ENCODE data around the gene ELAVL4. TPM values are rescaled to one million over a fixed set of nuclear protein-coding genes. Genes with fewer than 3 reads are reported as not detected.

The ELAVL4 gene
- total RNA-seq, 1 experiment from 2014 or later = not detected

DNA sequence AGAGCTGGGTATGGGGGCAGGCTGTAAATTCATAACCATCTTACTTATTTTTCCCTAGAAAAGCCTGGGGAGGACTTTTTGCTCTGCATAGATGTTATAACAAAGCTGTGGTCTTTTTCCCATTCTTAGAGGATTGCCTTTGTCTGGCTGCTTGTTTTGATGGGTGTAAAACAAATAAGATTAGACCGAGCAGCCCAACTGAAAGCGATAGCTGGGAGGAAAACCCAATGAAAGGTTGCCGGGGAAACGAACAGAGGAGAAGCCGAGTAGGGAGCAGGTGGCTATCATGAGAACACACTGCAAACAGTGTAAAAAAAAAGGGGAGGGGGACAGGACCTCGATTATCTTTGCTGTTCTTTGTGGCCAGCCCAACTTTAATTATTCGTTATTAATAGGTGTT is 1.9 kb downstream of the ELAVL4 start:
- ChIA-PET RAD21 (ENCODE audit: low non-redundant PET in 1 of 2, low total read pairs in 2 of 2, uncharacterized antibody in 2 of 2, unreplicated experiment in 2 of 2) (no interaction called here), CTCF (no interaction called here), POLR2A (no interaction called here)
- Histone ChIP-seq H3K4me1 (ENCODE audit: control insufficient read depth in 1 of 2, insufficient read depth in 2 of 2, low read length in 2 of 2) (no peaks in the 10 kb centered on the region), H3K9me2 (ENCODE audit: insufficient read depth) (no peaks in the 10 kb centered on the region), H3K4me2 (ENCODE audit: low read length) (no peak overlapping the region), H3K9me3 (ENCODE audit: control insufficient read depth in 1 of 2, insufficient read depth in 1 of 2, low read depth in 1 of 2, low read length in 2 of 2) (no peaks in the 10 kb centered on the region), H3K36me3 (ENCODE audit: control insufficient read depth in 1 of 2, insufficient read depth in 2 of 2, low read length in 2 of 2) (no peaks in the 10 kb centered on the region), H3K27me3 (ENCODE audit: insufficient read depth, low read length) (peaks cover 20% of the 10 kb centered on the region), H3K79me2 (ENCODE audit: insufficient read depth, low read length) (no peaks in the 10 kb centered on the region), H3K27ac (ENCODE audit: low read depth, low read length) (no peak overlapping the region), H4K20me1 (ENCODE audit: insufficient read depth) (no peaks in the 10 kb centered on the region), H3K9ac (ENCODE audit: low read length) (no peak overlapping the region), H3K4me3 (replicated peaks in 1 of 2; ENCODE audit: low read depth in 1 of 2, low read length in 2 of 2) (no peak overlapping the region), H2AFZ (ENCODE audit: low read depth, low read length, poor library complexity, severe bottlenecking) (no peak overlapping the region)
- TF ChIP-seq POLR2A (IDR thresholded peaks at IDR 0.05; ENCODE audit: borderline replicate concordance, extremely low read depth, insufficient read depth, insufficient read length) = no peak
- no peak for TF ChIP-seq MAX (IDR thresholded peaks at IDR 0.05)
- no peak for TF ChIP-seq JUND (IDR thresholded peaks at IDR 0.05)
- no peak for TF ChIP-seq EZH2 (IDR thresholded peaks at IDR 0.05)
- TF ChIP-seq, protein P1, sequence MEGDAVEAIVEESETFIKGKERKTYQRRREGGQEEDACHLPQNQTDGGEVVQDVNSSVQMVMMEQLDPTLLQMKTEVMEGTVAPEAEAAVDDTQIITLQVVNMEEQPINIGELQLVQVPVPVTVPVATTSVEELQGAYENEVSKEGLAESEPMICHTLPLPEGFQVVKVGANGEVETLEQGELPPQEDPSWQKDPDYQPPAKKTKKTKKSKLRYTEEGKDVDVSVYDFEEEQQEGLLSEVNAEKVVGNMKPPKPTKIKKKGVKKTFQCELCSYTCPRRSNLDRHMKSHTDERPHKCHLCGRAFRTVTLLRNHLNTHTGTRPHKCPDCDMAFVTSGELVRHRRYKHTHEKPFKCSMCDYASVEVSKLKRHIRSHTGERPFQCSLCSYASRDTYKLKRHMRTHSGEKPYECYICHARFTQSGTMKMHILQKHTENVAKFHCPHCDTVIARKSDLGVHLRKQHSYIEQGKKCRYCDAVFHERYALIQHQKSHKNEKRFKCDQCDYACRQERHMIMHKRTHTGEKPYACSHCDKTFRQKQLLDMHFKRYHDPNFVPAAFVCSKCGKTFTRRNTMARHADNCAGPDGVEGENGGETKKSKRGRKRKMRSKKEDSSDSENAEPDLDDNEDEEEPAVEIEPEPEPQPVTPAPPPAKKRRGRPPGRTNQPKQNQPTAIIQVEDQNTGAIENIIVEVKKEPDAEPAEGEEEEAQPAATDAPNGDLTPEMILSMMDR (IDR thresholded peaks at IDR 0.05 in 2 of 3, conservative IDR thresholded peaks at IDR 0.05 in 1 of 3; ENCODE audit: borderline replicate concordance in 1 of 3, insufficient read depth in 1 of 3, low read depth in 2 of 3, low read length in 2 of 3) = no peak
- TF ChIP-seq YY1 (IDR thresholded peaks at IDR 0.05; ENCODE audit: extremely low read depth, insufficient replicate concordance, low read depth, low read length) = no peak
- no peak for TF ChIP-seq ZNF274 (IDR thresholded peaks at IDR 0.05; ENCODE audit: low read depth, low read length)
- no peak for TF ChIP-seq SRF (IDR thresholded peaks at IDR 0.05; ENCODE audit: low read depth)
- no peak for TF ChIP-seq TCF7L2 (IDR thresholded peaks at IDR 0.05; ENCODE audit: borderline replicate concordance, extremely low read depth, insufficient read depth, insufficient read length)
- no peak for TF ChIP-seq SP1 (IDR thresholded peaks at IDR 0.05; ENCODE audit: low read depth)
- TF ChIP-seq POLR2AphosphoS5 (IDR thresholded peaks at IDR 0.05; ENCODE audit: low read depth, low read length) = no peak
- TF ChIP-seq ZBTB33 (IDR thresholded peaks at IDR 0.05; ENCODE audit: extremely low read depth, insufficient replicate concordance, low read length) = no peak
- no peak for TF ChIP-seq FOSL1 (IDR thresholded peaks at IDR 0.05; ENCODE audit: low read depth)
- TF ChIP-seq EGR1 (IDR thresholded peaks at IDR 0.05; ENCODE audit: low read depth) = no peak
- no peak for TF ChIP-seq RAD21 (IDR thresholded peaks at IDR 0.05; ENCODE audit: low read depth)
- no peak for TF ChIP-seq SIN3A (IDR thresholded peaks at IDR 0.05; ENCODE audit: low read depth)
- no peak for TF ChIP-seq CBX3 (IDR thresholded peaks at IDR 0.05; ENCODE audit: low read depth)
- ATAC-seq = no peak
- intact Hi-C loops (cut with micrococcal nuclease) = no loop called here
- no peak for DNase-seq (ENCODE audit: low read depth, low spot score)
- BruUV-seq (replicated peaks) = no TSS peak

Data from HCT116 (cell line).